DOHH2 (cell line): ENCODE results near the gene IL12A.
A peak's percentile ranks its signal among the peaks of the same experiment; 100 is the strongest.

Experiments used
- H3F3A ChIP-seq: fragments of 200-600 bp; sonication (generic), shearing (Covaris generic); 2 replicates; pipeline ENCODE4 v1.6.0; 2016; ENCODE audit warnings: antibody characterized with exemption, mild to moderate bottlenecking; ENCODE audit not compliant: control insufficient read depth, insufficient read depth
- H3K27ac ChIP-seq: fragments of 200-600 bp; sonication (generic); 2 replicates; pipeline ENCODE4 v1.5.1; 2014; ENCODE audit warnings: low read depth, mild to moderate bottlenecking, low read length, moderate library complexity
- H3K27me3 ChIP-seq: fragments of 200-600 bp; sonication (generic); 2 replicates; pipeline ENCODE4 v1.6.1; 2014; ENCODE audit warnings: mild to moderate bottlenecking, low read length, mixed read lengths; ENCODE audit not compliant: control insufficient read depth
- H3K36me3 ChIP-seq: fragments of 200-600 bp; sonication (generic); 2 replicates; pipeline ENCODE4 v1.6.1; 2014; ENCODE audit warnings: mild to moderate bottlenecking, low read length, moderate library complexity, mixed read lengths; ENCODE audit not compliant: control insufficient read depth
- H3K4me1 ChIP-seq: fragments of 200-600 bp; sonication (generic); 2 replicates; pipeline ENCODE4 v1.6.1; 2014; ENCODE audit warnings: mild to moderate bottlenecking, low read length, mixed read lengths; ENCODE audit not compliant: control insufficient read depth
- H3K4me2 ChIP-seq: fragments of 200-600 bp; sonication (generic); 2 replicates; pipeline ENCODE4 v1.6.0; 2014; ENCODE audit warnings: mild to moderate bottlenecking, low read length, moderate library complexity
- H3K4me3 ChIP-seq: fragments of 200-600 bp; sonication (generic); 2 replicates; pipeline ENCODE4 v1.5.1; 2014; ENCODE audit warnings: mild to moderate bottlenecking, low read length, mixed read lengths
- H3K79me2 ChIP-seq: fragments of 200-600 bp; sonication (generic); 2 replicates; pipeline ENCODE4 v1.6.1; 2014; ENCODE audit warnings: mild to moderate bottlenecking, low read length, mixed read lengths; ENCODE audit not compliant: control insufficient read depth
- H3K9me2 ChIP-seq: fragments of 200-600 bp; sonication (generic); replicated peaks from 2 replicates; pipeline ENCODE4 v1.6.1; 2014; ENCODE audit warnings: mild to moderate bottlenecking, low read length, mixed read lengths; ENCODE audit not compliant: control insufficient read depth
- H3K9me3 ChIP-seq: fragments of 200-600 bp; sonication (generic); 2 replicates; pipeline ENCODE4 v1.6.1; 2014; ENCODE audit warnings: antibody characterized with exemption, low read length, mixed read lengths; ENCODE audit not compliant: control insufficient read depth, insufficient read depth
- H4K20me1 ChIP-seq: fragments of 200-600 bp; sonication (generic); 2 replicates; pipeline ENCODE4 v1.6.0; 2014; ENCODE audit warnings: low read depth, mild to moderate bottlenecking, antibody characterized with exemption, low read length, moderate library complexity; ENCODE audit not compliant: control insufficient read depth, insufficient read depth
- EZH2phosphoT487 ChIP-seq: fragments of 200-600 bp; sonication (generic); IDR thresholded peaks from 2 replicates; pipeline ENCODE4 v1.6.1; 2017; ENCODE audit warnings: borderline replicate concordance, mild to moderate bottlenecking, antibody characterized with exemption, low read length, moderate library complexity, mixed read lengths
- TF ChIP-seq, protein P1 (sequence below): fragments of 200-600 bp; sonication (generic); IDR thresholded peaks from one replicate; pipeline ENCODE4 v1.5.1; 2014; ENCODE audit warnings: antibody characterized with exemption, mild to moderate bottlenecking, low read depth, low read length; ENCODE audit not compliant: poor library complexity, severe bottlenecking

Gene IL12A

DNA sequence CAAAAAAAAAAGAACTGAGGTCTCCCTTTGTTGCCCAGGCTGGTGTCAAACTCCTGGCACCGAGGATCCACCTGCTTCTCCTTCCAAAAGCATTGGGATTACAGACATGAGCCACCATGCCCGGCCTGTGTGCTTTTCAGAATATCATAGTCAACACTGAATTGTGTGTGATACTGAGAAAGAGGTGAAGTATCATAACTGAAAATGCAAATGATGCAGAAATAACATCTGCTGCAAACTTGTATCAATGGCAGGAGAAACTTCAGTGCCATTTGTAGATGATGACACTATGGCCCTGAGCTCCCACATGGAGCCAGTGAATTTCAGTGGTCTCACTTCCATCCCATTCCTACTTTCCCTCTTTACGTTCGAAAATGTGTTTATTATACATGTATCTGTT lies 21.9 kb downstream of the IL12A start:
- Histone ChIP-seq H3F3A (no peaks in the 10 kb centered on the region), H3K9me3 (no peaks in the 10 kb centered on the region), H3K27ac (no peak overlapping the region), H4K20me1 (no peaks in the 10 kb centered on the region), H3K4me3 (no peak overlapping the region), H3K79me2 (no peaks in the 10 kb centered on the region), H3K4me2 (no peak overlapping the region), H3K4me1 (peaks cover 23% of the 10 kb centered on the region), H3K9me2 (no peaks in the 10 kb centered on the region), H3K27me3 (no peaks in the 10 kb centered on the region), H3K36me3 (no peaks in the 10 kb centered on the region)
- TF ChIP-seq, protein P1, sequence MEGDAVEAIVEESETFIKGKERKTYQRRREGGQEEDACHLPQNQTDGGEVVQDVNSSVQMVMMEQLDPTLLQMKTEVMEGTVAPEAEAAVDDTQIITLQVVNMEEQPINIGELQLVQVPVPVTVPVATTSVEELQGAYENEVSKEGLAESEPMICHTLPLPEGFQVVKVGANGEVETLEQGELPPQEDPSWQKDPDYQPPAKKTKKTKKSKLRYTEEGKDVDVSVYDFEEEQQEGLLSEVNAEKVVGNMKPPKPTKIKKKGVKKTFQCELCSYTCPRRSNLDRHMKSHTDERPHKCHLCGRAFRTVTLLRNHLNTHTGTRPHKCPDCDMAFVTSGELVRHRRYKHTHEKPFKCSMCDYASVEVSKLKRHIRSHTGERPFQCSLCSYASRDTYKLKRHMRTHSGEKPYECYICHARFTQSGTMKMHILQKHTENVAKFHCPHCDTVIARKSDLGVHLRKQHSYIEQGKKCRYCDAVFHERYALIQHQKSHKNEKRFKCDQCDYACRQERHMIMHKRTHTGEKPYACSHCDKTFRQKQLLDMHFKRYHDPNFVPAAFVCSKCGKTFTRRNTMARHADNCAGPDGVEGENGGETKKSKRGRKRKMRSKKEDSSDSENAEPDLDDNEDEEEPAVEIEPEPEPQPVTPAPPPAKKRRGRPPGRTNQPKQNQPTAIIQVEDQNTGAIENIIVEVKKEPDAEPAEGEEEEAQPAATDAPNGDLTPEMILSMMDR: no peak
- no peak for TF ChIP-seq EZH2phosphoT487

DNA sequence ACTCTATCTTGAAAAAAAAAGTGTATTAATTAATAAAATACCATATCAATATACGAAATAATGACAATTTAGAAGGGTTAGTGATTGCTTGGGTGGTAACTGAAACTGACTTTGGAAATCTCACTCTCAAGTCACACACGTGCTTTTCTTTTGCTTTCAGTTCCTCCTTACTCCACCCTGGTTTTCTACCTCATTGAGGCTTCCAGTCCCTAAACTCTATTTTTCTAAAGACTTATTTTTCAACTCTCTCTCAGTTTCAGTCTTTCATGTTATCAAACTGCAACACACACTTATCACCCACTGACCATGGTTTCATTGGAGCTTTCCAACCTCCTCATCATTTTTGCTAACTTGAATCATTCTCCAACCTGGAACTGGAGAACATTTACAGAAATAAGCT lies 23.5 kb downstream of the IL12A start:
- Histone ChIP-seq H3K9me2 (no peaks in the 10 kb centered on the region), H3K79me2 (no peaks in the 10 kb centered on the region), H3K27me3 (no peaks in the 10 kb centered on the region), H3K9me3 (no peaks in the 10 kb centered on the region), H3F3A (no peaks in the 10 kb centered on the region), H4K20me1 (no peaks in the 10 kb centered on the region), H3K4me1 (peaks cover 23% of the 10 kb centered on the region), H3K4me3 (no peak overlapping the region), H3K27ac (no peak overlapping the region), H3K4me2 (peak overlapping the region; percentile 19), H3K36me3 (no peaks in the 10 kb centered on the region)
- TF ChIP-seq, protein P1: no peak
- TF ChIP-seq EZH2phosphoT487: no peak

DNA sequence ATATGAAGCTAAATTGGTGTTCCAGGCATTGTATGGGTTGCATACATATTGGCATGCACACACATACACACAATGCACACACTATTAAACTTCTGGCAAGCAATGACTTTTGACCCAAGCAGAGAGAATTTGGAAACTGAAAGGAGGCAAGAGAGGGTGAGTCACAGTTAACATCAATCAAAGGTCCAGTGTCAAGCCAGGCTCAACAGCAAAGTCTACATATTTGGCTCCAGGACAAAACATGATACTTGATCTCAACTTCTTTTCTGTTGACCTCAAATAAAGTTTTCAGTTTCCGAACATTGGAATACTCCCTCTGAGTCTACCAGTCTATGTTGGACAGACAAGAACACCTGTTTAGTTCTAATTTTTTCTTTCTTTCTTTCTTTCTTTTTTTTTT lies 28.3 kb downstream of the IL12A start:
- peaks cover 8% of the 10 kb centered on the region for H3K4me1 ChIP-seq

DNA sequence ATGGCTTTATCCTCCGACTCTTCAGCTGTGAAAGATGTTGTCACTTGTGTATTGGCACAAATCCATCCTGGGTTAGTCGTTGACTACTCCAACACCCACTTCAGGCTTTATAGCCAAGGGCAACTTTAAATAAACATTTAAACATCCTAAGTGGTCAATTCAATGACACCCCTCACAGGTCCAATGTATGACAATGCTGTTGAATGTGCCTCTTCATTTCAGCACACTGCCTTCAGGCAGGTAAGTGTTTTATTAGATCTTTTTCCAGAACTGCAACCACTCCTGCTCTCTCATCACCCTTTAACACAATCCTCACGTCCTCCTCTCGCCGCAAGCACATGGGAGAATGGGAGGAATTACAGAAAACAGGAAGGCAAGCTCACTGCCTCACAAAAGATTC lies 30.3 kb downstream of the IL12A start:
- Histone ChIP-seq H3K27me3 (peaks cover 6% of the 10 kb centered on the region), H4K20me1 (no peaks in the 10 kb centered on the region), H3F3A (no peaks in the 10 kb centered on the region), H3K79me2 (no peaks in the 10 kb centered on the region), H3K36me3 (no peaks in the 10 kb centered on the region), H3K4me1 (no peaks in the 10 kb centered on the region), H3K4me2 (no peak overlapping the region), H3K4me3 (no peak overlapping the region), H3K27ac (no peak overlapping the region), H3K9me3 (no peaks in the 10 kb centered on the region), H3K9me2 (no peaks in the 10 kb centered on the region)
- TF ChIP-seq, protein P1: no peak
- TF ChIP-seq EZH2phosphoT487: no peak

More for the DNA sequence above, 28.3 kb downstream of the IL12A start:
- no peaks in the 10 kb centered on the region for H3K79me2 ChIP-seq
- no peak for TF ChIP-seq EZH2phosphoT487
- no peaks in the 10 kb centered on the region for H3K9me2 ChIP-seq
- H3K4me3 ChIP-seq: no peak overlapping the region
- no peak overlapping the region for H3K4me2 ChIP-seq
- no peak overlapping the region for H3K27ac ChIP-seq
- peaks cover 4% of the 10 kb centered on the region for H3K27me3 ChIP-seq
- no peaks in the 10 kb centered on the region for H3K9me3 ChIP-seq
- H3F3A ChIP-seq: no peaks in the 10 kb centered on the region
- H4K20me1 ChIP-seq: no peaks in the 10 kb centered on the region
- H3K36me3 ChIP-seq: no peaks in the 10 kb centered on the region
